GM12801 (cell line): ENCODE measurements around the gene KCNJ5.

ENCODE experiments used
- CTCF ChIP-seq: IDR thresholded peaks from one replicate; pipeline ENCODE4 v1.5.1; 2011; ENCODE audit warnings: control low read depth; ENCODE audit not compliant: insufficient read length; ENCODE audit errors: extremely low read depth

Gene KCNJ5

GRCh38 chr11:128943428-128943976 lies 52.3 kb downstream of the KCNJ5 start:
- TF ChIP-seq CTCF: no peak

GRCh38 chr11:128946648-128947047 lies 55.5 kb downstream of the KCNJ5 start:
- TF ChIP-seq CTCF: no peak

GRCh38 chr11:128947773-128948172 lies 56.6 kb downstream of the KCNJ5 start:
- no peak for TF ChIP-seq CTCF

DNA sequence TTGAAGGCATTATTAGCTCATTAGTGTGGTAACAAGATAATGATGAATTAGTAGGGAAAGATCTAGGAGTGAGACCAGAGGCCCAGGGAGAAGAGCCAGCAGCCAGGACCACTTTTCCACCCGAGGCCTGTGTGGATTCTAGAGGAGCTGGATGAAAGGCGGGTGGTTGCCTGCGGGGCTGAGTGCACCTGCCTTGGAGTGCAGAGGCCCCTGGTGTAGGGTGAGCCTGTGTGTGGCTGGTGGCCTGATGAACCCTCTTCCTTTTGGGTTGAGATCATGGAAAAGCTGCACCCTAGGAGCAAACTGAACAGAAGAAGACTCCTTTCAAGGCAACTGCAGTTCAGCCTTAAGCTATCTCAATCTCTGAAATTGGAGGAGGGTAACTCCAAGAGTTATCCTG lies 57.4 kb downstream of the KCNJ5 start:
- no peak for TF ChIP-seq CTCF

DNA sequence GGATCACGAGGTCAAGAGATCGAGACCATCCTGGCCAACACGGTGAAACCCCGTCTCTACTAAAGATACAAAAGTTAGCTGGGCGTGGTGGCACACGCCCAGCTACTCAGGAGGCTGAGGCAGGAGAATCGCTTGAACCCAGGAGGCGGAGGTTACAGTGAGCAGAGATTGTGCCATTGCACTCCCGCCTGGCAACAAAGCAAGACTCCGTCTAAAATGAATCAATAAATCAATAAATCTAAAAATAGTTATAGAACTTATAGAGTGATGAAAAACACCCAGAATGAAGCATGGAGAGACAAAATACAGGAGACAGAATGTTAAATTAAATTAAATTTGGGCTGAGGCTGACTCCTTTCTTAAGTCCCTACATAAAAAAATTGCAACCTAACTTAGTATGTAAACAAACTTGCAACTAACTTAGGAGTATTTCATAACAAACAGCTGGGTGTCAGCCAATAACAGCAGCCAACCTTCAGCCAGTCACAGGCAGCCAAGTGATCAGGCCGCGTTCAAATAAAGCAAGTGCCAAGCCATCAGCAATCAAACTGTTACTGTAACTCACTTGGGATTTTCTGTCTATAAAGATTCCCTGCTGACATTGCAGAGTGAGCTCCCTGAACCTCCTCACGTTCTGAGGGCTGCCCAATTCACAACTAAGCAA lies 58.8 kb downstream of the KCNJ5 start:
- no peak for TF ChIP-seq CTCF

DNA sequence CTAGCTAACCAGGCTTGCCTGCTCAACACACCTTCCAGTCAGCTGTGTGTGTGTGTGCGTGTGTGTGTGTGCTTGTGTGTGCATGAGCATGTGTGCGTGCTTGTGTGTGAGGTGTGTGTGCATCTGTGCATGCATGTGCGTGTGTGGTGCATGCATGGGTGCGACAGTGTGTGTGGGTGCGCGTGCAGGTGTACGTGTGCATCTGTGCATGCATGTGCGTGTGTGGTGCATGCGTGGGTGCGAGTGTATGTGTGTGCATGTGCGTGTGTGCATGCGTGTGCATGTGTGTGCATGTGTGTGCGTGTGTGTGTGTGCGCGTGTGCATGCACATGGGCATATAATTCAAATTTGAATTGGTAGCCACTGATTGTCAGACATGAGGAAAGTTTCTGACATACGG lies 62.0 kb downstream of the KCNJ5 start:
- no peak for TF ChIP-seq CTCF

- no peak for TF ChIP-seq CTCF
Observed at GRCh38 chr11:128955636-128956035, 64.5 kb downstream of the KCNJ5 start.
